GM12891 (cell line): ENCODE measurements around the gene CISH.

ENCODE experiments used
- PAX5 ChIP-seq: IDR thresholded peaks from 2 replicates; pipeline ENCODE4 v1.6.1; 2011; ENCODE audit warnings: low read length, moderate library complexity, mild to moderate bottlenecking; ENCODE audit not compliant: insufficient read depth, severe bottlenecking
- POLR2A ChIP-seq: IDR thresholded peaks from 2 replicates; pipeline ENCODE4 v1.6.1; 2011; ENCODE audit warnings: low read depth, low read length, control low read depth
- POLR2AphosphoS5 ChIP-seq: IDR thresholded peaks from 2 replicates; pipeline ENCODE4 v1.6.1; 2011; ENCODE audit warnings: low read depth, low read length, control low read depth
- POU2F2 ChIP-seq: IDR thresholded peaks from 2 replicates; pipeline ENCODE4 v1.6.1; 2011; ENCODE audit warnings: low read depth, mild to moderate bottlenecking, control low read depth, low read length, moderate library complexity
- SPI1 ChIP-seq: IDR thresholded peaks from 2 replicates; pipeline ENCODE4 v1.6.1; 2011; ENCODE audit warnings: low read depth, low read length, control low read depth
- TAF1 ChIP-seq: IDR thresholded peaks from 2 replicates; pipeline ENCODE4 v1.6.1; 2011; ENCODE audit warnings: low read depth, low read length, control low read depth

GRCh38 chr3:50592568-50592967 is 19.0 kb downstream of the CISH start:
- TF ChIP-seq POLR2A, result no peak
- no peak for TF ChIP-seq SPI1
- TF ChIP-seq POLR2AphosphoS5, result no peak
- no peak for TF ChIP-seq TAF1
- TF ChIP-seq PAX5, result no peak
- TF ChIP-seq POU2F2, result no peak
